GM19043 (cell line): Measurements from ENCODE around the gene ENOX2.

Experiments used
- ATAC-seq: cut with Tn5 transposase; IDR thresholded peaks from one replicate; pipeline ENCODE4 v1.9.1; 2021; ENCODE audit warnings: low read depth; ENCODE audit not compliant: unreplicated experiment

Gene ENOX2

GRCh38 chrX:130704053-130705038 lies 198.7 kb downstream of the ENOX2 start:
- ATAC-seq: no peak

GRCh38 chrX:130702867-130703707 lies 199.9 kb downstream of the ENOX2 start:
- no peak for ATAC-seq

GRCh38 chrX:130700629-130701028 lies 202.4 kb downstream of the ENOX2 start:
- no peak for ATAC-seq

- no peak for ATAC-seq
Measured at GRCh38 chrX:130699618-130700017, 203.4 kb downstream of the ENOX2 start.

- no peak for ATAC-seq
Measured at GRCh38 chrX:130696542-130696941, 206.5 kb downstream of the ENOX2 start.

GRCh38 chrX:130695931-130696330 lies 207.1 kb downstream of the ENOX2 start:
- no peak for ATAC-seq

- ATAC-seq: no peak
Measured at GRCh38 chrX:130694983-130695382, 208.0 kb downstream of the ENOX2 start.

- ATAC-seq: no peak
Measured at GRCh38 chrX:130691576-130691975, 211.4 kb downstream of the ENOX2 start.

GRCh38 chrX:130688360-130688759 lies 214.6 kb downstream of the ENOX2 start:
- ATAC-seq: no peak

GRCh38 chrX:130682990-130683389 lies 220.0 kb downstream of the ENOX2 start:
- ATAC-seq: no peak

- no peak for ATAC-seq
Measured at GRCh38 chrX:130680164-130681035, 222.6 kb downstream of the ENOX2 start.

GRCh38 chrX:130676861-130677260 lies 226.1 kb downstream of the ENOX2 start:
- ATAC-seq: no peak

GRCh38 chrX:130672214-130672613 lies 230.8 kb downstream of the ENOX2 start:
- no peak for ATAC-seq

- ATAC-seq: no peak
Measured at GRCh38 chrX:130669233-130669632, 233.8 kb downstream of the ENOX2 start.

GRCh38 chrX:130665263-130665662 lies 237.7 kb downstream of the ENOX2 start:
- no peak for ATAC-seq

- no peak for ATAC-seq
Measured at GRCh38 chrX:130658310-130658709, 244.7 kb downstream of the ENOX2 start.

- no peak for ATAC-seq
Measured at GRCh38 chrX:130654409-130654950, 248.5 kb downstream of the ENOX2 start.

GRCh38 chrX:130652824-130653578 lies 250.0 kb downstream of the ENOX2 start:
- ATAC-seq: no peak

GRCh38 chrX:130649738-130650137 lies 253.3 kb downstream of the ENOX2 start:
- ATAC-seq: no peak
